ENCODE results near the gene DNLZ.

DNLZ gene

GRCh38 chr9:136400038-136400834 is 36.7 kb upstream of the DNLZ start, which contains the start of gene SNAPC4:
Gene SNAPC4 (minus strand): TSS chr9:136400170. CDS start chr9:136398428, 1,742 bp downstream.
- TF ChIP-seq CTCF (IDR thresholded peaks at IDR 0.05; ENCODE audit: borderline replicate concordance, control extremely low read depth, extremely low read depth, insufficient read depth, missing control alignments): peak; percentile 97
- in situ Hi-C loops (cut with MboI; ENCODE audit: low sequenced_read_pairs, unreplicated experiment): no loop called here
- peak; percentile 98 for DNase-seq (ENCODE audit: low spot score)

DNA sequence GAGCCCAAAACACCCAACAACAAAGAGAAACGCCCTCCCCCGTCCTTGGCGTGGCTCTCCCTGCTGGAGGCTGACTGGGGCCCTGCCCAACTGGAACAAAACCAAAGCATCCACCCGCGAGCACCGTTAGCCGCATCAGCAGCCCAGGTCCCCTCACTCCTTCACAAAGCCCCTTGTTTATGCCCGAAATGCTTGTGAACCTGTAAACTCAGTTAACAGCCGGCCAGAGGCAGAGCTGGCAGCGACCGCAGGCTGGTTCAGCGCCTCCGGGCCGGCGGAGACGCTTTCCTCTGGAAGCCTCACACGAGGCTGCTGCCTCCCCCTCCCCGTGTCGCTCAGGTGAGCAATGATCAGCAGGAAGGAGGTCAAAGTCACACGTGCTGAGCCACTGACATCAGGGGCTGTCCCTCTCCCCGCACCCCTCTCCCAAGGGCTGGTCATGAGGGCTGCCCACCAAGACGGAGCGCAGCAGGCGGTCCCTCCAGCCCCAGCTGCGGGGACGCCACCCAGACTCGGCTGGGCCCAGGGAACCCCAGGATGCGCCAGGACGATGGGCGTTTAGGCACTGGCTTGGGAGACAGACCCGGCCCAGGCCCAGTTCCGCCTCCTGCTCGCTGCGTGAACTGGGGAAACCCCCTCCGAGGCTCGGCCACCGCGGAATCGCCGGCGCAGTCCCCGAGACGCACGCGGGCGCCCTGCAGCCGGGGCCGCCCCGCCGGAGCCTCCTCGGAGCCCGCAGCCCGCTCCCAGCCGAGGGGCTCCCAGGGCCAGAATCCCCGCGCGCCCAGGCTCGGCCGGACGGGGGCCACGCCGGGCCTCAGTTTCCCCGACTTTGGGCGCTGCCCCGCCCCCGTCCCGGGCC is 35.9 kb upstream of the DNLZ start:
- no peak for TF ChIP-seq CTCF (IDR thresholded peaks at IDR 0.05; ENCODE audit: borderline replicate concordance, control extremely low read depth, extremely low read depth, insufficient read depth, missing control alignments)
- peak; percentile 71 for DNase-seq (ENCODE audit: low spot score)
- in situ Hi-C loops (cut with MboI; ENCODE audit: low sequenced_read_pairs, unreplicated experiment): no loop called here

- in situ Hi-C loops (cut with MboI; ENCODE audit: low sequenced_read_pairs, unreplicated experiment): no loop called here
- no peak for DNase-seq (ENCODE audit: low spot score)
- no peak for TF ChIP-seq CTCF (IDR thresholded peaks at IDR 0.05; ENCODE audit: borderline replicate concordance, control extremely low read depth, extremely low read depth, insufficient read depth, missing control alignments)
Observed at GRCh38 chr9:136398286-136398685, 34.7 kb upstream of the DNLZ start.

GRCh38 chr9:136397643-136398042 is 34.1 kb upstream of the DNLZ start:
- no peak for TF ChIP-seq CTCF (IDR thresholded peaks at IDR 0.05; ENCODE audit: borderline replicate concordance, control extremely low read depth, extremely low read depth, insufficient read depth, missing control alignments)
- in situ Hi-C loops (cut with MboI; ENCODE audit: low sequenced_read_pairs, unreplicated experiment): no loop called here
- DNase-seq (ENCODE audit: low spot score): no peak

DNA sequence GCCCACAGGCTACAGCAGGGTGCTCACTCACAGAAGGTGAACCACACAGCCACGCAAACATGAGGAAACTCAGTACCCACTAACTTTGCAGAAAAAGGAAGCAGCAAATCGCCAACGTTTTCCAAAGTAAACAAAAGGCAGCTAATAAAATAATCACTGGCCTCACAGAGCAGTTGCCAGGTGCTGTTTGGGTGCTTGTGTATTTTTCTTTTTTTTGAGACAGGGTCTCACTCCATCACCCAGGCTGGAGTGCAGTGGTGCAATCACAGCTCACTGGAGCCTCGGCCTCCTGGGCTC is 32.6 kb upstream of the DNLZ start:
- in situ Hi-C loops (cut with MboI; ENCODE audit: low sequenced_read_pairs, unreplicated experiment): no loop called here
- no peak for TF ChIP-seq CTCF (IDR thresholded peaks at IDR 0.05; ENCODE audit: borderline replicate concordance, control extremely low read depth, extremely low read depth, insufficient read depth, missing control alignments)
- no peak for DNase-seq (ENCODE audit: low spot score)

DNA sequence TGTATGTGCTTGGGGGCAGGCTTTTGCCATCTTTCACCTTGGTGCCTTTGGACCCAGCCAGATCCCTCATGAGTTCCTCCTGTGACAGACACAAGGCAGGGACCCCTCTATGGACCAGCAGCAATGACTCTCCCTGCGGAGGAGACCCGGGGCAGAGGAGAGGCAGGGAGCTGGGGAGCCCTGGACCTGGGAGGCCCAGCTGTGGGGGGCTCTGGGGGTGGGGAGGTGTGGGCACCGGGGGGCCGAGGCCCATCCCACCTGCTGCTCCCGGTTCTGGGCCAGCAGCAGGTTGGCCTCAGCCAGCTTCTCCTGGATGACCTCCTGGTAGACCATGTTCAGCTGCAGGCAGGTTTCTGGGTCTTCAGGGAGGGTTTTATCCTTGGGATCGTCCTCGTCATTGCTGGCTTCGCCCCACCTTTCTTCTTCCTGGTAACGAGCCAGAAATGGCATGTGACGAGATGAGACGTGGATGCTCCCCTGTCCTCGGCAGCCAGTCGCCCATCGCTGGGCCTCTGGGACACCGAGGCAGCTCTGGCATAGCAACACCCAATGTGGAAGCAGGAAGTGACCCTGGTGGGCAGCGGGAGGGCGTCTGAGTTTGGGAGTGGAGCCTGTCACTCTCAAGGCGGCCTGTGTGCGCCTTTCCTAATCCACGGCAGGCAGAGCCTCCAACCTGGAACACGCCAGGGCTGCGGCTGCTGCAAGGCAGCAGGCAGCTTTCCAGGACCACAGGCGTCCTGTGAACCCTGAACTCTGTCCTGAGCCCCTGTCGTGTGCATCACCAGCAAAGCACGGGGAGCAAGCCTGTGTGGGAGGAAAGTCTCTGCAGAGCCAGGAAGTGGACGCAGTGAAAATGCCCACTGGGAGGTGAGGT is 32.0 kb upstream of the DNLZ start:
- DNase-seq (ENCODE audit: low spot score): no peak
- in situ Hi-C loops (cut with MboI; ENCODE audit: low sequenced_read_pairs, unreplicated experiment): no loop called here
- no peak for TF ChIP-seq CTCF (IDR thresholded peaks at IDR 0.05; ENCODE audit: borderline replicate concordance, control extremely low read depth, extremely low read depth, insufficient read depth, missing control alignments)
